ENCODE measurements around the gene RPS18.

RPS18 gene

GRCh38 chr6:33248932-33249731 lies 22.7 kb upstream of the RPS18 start:
- Histone ChIP-seq H3K79me2 (ENCODE audit: control insufficient read depth, low read length) (peaks cover 8% of the 10 kb centered on the region), H3K27me3 (ENCODE audit: control insufficient read depth, low read length) (no peaks in the 10 kb centered on the region), H3K9me2 (replicated peaks; ENCODE audit: control insufficient read depth, low read length) (no peaks in the 10 kb centered on the region), H3K4me3 (ENCODE audit: low read length) (peak overlapping the region; percentile 73), H3K4me1 (ENCODE audit: control insufficient read depth, low read length) (peaks cover 23% of the 10 kb centered on the region), H4K20me1 (ENCODE audit: control insufficient read depth, insufficient read depth, low read depth, low read length) (no peaks in the 10 kb centered on the region), H3F3A (ENCODE audit: control insufficient read depth, insufficient read depth) (peaks cover 8% of the 10 kb centered on the region), H3K27ac (ENCODE audit: low read depth, low read length) (peak overlapping the region; percentile 63), H3K9me3 (ENCODE audit: control insufficient read depth, insufficient read depth, low read length) (no peaks in the 10 kb centered on the region), H3K4me2 (ENCODE audit: low read length) (peak overlapping the region; percentile 92), H3K36me3 (ENCODE audit: control insufficient read depth, low read length) (peaks cover 14% of the 10 kb centered on the region)
- no peak for TF ChIP-seq CTCF (IDR thresholded peaks at IDR 0.05; ENCODE audit: low read depth, low read length, poor library complexity, severe bottlenecking)
- no peak for TF ChIP-seq EZH2phosphoT487 (IDR thresholded peaks at IDR 0.05; ENCODE audit: borderline replicate concordance, low read length)

- H3K79me2 ChIP-seq (ENCODE audit: control insufficient read depth, low read length) = peaks cover 8% of the 10 kb centered on the region
- H3K9me3 ChIP-seq (ENCODE audit: control insufficient read depth, insufficient read depth, low read length) = no peaks in the 10 kb centered on the region
- H3K4me2 ChIP-seq (ENCODE audit: low read length) = peak overlapping the region; percentile 92
- H3K36me3 ChIP-seq (ENCODE audit: control insufficient read depth, low read length) = peaks cover 14% of the 10 kb centered on the region
- H3K4me1 ChIP-seq (ENCODE audit: control insufficient read depth, low read length) = peaks cover 23% of the 10 kb centered on the region
- no peaks in the 10 kb centered on the region for H3K27me3 ChIP-seq (ENCODE audit: control insufficient read depth, low read length)
- H3K27ac ChIP-seq (ENCODE audit: low read depth, low read length) = peak overlapping the region; percentile 61
- H3K9me2 ChIP-seq (replicated peaks; ENCODE audit: control insufficient read depth, low read length) = no peaks in the 10 kb centered on the region
- H4K20me1 ChIP-seq (ENCODE audit: control insufficient read depth, insufficient read depth, low read depth, low read length) = no peaks in the 10 kb centered on the region
- peak overlapping the region; percentile 73 for H3K4me3 ChIP-seq (ENCODE audit: low read length)
- peaks cover 8% of the 10 kb centered on the region for H3F3A ChIP-seq (ENCODE audit: control insufficient read depth, insufficient read depth)
- TF ChIP-seq EZH2phosphoT487 (IDR thresholded peaks at IDR 0.05; ENCODE audit: borderline replicate concordance, low read length) = no peak
- no peak for TF ChIP-seq CTCF (IDR thresholded peaks at IDR 0.05; ENCODE audit: low read depth, low read length, poor library complexity, severe bottlenecking)
Measured at GRCh38 chr6:33249732-33250630, 21.9 kb upstream of the RPS18 start.

DNA sequence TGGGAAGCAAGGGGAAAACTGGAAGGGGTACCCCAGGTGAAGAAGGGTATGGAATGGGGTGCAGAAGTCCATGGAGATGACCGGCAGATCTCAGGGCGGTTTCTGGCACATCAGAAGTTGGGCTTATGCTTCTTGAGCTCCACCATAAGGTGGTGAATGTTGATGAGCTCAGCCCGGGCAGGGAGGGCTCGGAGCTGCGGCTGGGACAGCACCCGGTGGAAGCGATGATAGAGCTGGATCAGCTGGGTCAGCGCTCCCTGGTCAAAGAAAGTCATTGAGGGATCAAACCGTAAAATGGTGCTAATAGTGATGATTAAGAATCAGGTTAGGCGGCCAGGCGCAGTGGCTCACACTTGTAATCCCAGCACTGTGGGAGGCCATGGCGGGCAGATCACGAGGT lies 21.1 kb upstream of the RPS18 start:
- H3K4me3 ChIP-seq (ENCODE audit: low read length) = peak overlapping the region; percentile 73; the same call in 1 of the 2 replicates
- peaks cover 8% of the 10 kb centered on the region for H3K79me2 ChIP-seq (ENCODE audit: control insufficient read depth, low read length)
- no peaks in the 10 kb centered on the region for H4K20me1 ChIP-seq (ENCODE audit: control insufficient read depth, insufficient read depth, low read depth, low read length)
- no peaks in the 10 kb centered on the region for H3K9me2 ChIP-seq (replicated peaks; ENCODE audit: control insufficient read depth, low read length)
- peaks cover 23% of the 10 kb centered on the region for H3K4me1 ChIP-seq (ENCODE audit: control insufficient read depth, low read length)
- peaks cover 8% of the 10 kb centered on the region for H3F3A ChIP-seq (ENCODE audit: control insufficient read depth, insufficient read depth)
- H3K27me3 ChIP-seq (ENCODE audit: control insufficient read depth, low read length) = no peaks in the 10 kb centered on the region
- TF ChIP-seq EZH2phosphoT487 (IDR thresholded peaks at IDR 0.05; ENCODE audit: borderline replicate concordance, low read length) (no peak), CTCF (IDR thresholded peaks at IDR 0.05; ENCODE audit: low read depth, low read length, poor library complexity, severe bottlenecking) (no peak)
- H3K9me3 ChIP-seq (ENCODE audit: control insufficient read depth, insufficient read depth, low read length) = no peaks in the 10 kb centered on the region
- no peak overlapping the region for H3K27ac ChIP-seq (ENCODE audit: low read depth, low read length)
- H3K36me3 ChIP-seq (ENCODE audit: control insufficient read depth, low read length) = peaks cover 14% of the 10 kb centered on the region
- H3K4me2 ChIP-seq (ENCODE audit: low read length) = peak overlapping the region; percentile 92; the same call in 1 of the 2 replicates

Measured in DOHH2 (cell line).